GM12878 (cell line): ENCODE data around the gene PIK3C2B. TPM values are rescaled to one million over a fixed set of nuclear protein-coding genes. Genes with fewer than 3 reads are reported as not detected.

Source experiments
- ASH2L ChIP-seq: fragments of 300-600, 200-600 bp; sonication (generic); IDR thresholded peaks from 2 replicates; pipeline ENCODE4 v1.6.1; 2017; ENCODE audit warnings: low read depth, mild to moderate bottlenecking, borderline replicate concordance
- ATF7 ChIP-seq: fragments of 450-650 bp; IDR thresholded peaks from 2 replicates; pipeline ENCODE4 v1.6.1; 2016; ENCODE audit warnings: low read depth, mild to moderate bottlenecking
- CTCF ChIP-seq, 3 experiments: IDR thresholded peaks in 2 of 3; conservative IDR thresholded peaks in 1 of 3; 2 replicates each; pipeline ENCODE4 v1.5.1; 2011; ENCODE audit warnings: low read depth in 3 of 3, low read length in 3 of 3, mild to moderate bottlenecking in 3 of 3, control low read depth in 2 of 3, moderate library complexity in 2 of 3, inconsistent platforms in 1 of 3, mixed read lengths in 1 of 3; ENCODE audit not compliant: control insufficient read depth in 2 of 3, insufficient read depth in 1 of 3; ENCODE audit errors: extremely low read depth in 1 of 3
- E2F4 ChIP-seq: IDR thresholded peaks from 2 replicates; pipeline ENCODE4 v1.6.1; 2012; ENCODE audit warnings: low read depth, low read length, improper control_type of control experiment
- E2F8 ChIP-seq: fragments of 450-650 bp; IDR thresholded peaks from 2 replicates; pipeline ENCODE4 v1.6.1; 2018; ENCODE audit warnings: mild to moderate bottlenecking, low read depth, moderate library complexity; ENCODE audit not compliant: partially characterized antibody
- ELK1 ChIP-seq: IDR thresholded peaks from 2 replicates; pipeline ENCODE4 v1.6.1; 2012; ENCODE audit warnings: low read depth, low read length, improper control_type of control experiment
- NRF1 ChIP-seq: conservative IDR thresholded peaks from 2 replicates; pipeline ENCODE4 v1.6.1; 2011; ENCODE audit warnings: mild to moderate bottlenecking, low read depth, low read length, improper control_type of control experiment
- PAX5 ChIP-seq: IDR thresholded peaks from 2 replicates; pipeline ENCODE4 v1.6.1; 2011; ENCODE audit warnings: low read depth, low read length, borderline replicate concordance
- POLR2AphosphoS2 ChIP-seq: IDR thresholded peaks from 2 replicates; pipeline ENCODE4 v1.6.1; 2011; ENCODE audit warnings: low read depth, mild to moderate bottlenecking, low read length, improper control_type of control experiment, moderate library complexity
- RAD51 ChIP-seq: fragments of 450-650 bp; IDR thresholded peaks from 2 replicates; pipeline ENCODE4 v1.6.1; 2016; ENCODE audit warnings: moderate library complexity, mild to moderate bottlenecking, inconsistent platforms
- RB1 ChIP-seq: fragments of 450-650 bp; formaldehyde crosslinking; IDR thresholded peaks from 2 replicates; pipeline ENCODE4 v1.6.1; 2017; ENCODE audit warnings: mild to moderate bottlenecking, borderline replicate concordance
- RELB ChIP-seq: fragments of 450-650 bp; IDR thresholded peaks from 2 replicates; pipeline ENCODE4 v1.6.1; 2017; ENCODE audit warnings: low read depth, mild to moderate bottlenecking, moderate library complexity
- SRF ChIP-seq, 2 experiments: IDR thresholded peaks; 2 replicates each; pipeline ENCODE4 v1.6.1; 2011; ENCODE audit warnings: low read depth in 2 of 2, low read length in 2 of 2, mild to moderate bottlenecking in 1 of 2, moderate library complexity in 1 of 2
- SUPT20H ChIP-seq: IDR thresholded peaks from 2 replicates; pipeline ENCODE4 v1.6.1; 2011; ENCODE audit warnings: low read depth, mild to moderate bottlenecking, low read length, moderate library complexity, borderline replicate concordance; ENCODE audit not compliant: control insufficient read depth
- TCF12 ChIP-seq: IDR thresholded peaks from 2 replicates; pipeline ENCODE4 v1.6.1; 2011; ENCODE audit warnings: low read depth, mild to moderate bottlenecking, low read length
- TCF3 ChIP-seq: IDR thresholded peaks from 2 replicates; pipeline ENCODE4 v1.6.1; 2012; ENCODE audit warnings: low read depth, mild to moderate bottlenecking, low read length, borderline replicate concordance; ENCODE audit not compliant: insufficient read depth
- TCF7 ChIP-seq: IDR thresholded peaks from 2 replicates; pipeline ENCODE4 v1.6.1; 2014; ENCODE audit warnings: antibody characterized with exemption, borderline replicate concordance
- ZNF207 ChIP-seq: fragments of 450-650 bp; IDR thresholded peaks from 2 replicates; pipeline ENCODE4 v1.6.1; 2014; ENCODE audit warnings: antibody characterized with exemption, mild to moderate bottlenecking, borderline replicate concordance
- polyA plus RNA-seq, 11 experiments: library from polyadenylated mRNA; depleted of rRNA in 4 of 11; unstranded in 6 of 11; stranded (reverse) in 5 of 11; fragments of >200 nt; fragmentation: Nextera tagmentation in 4 of 11; fragmentation: Illumina TruSeq in 1 of 11; extraction: Ambion mirVana in 4 of 11; extraction: Trizol in 1 of 11; gene quantifications; 1 replicate in 1 of 11; 2 replicates in 10 of 11; pipeline versions ENCODE4 v1.2.1 to v1.2.3, GENCODE V29; 2011 to 2016; ENCODE audit warnings: inconsistent platforms in 2 of 11, missing spikeins in 2 of 11, low read depth in 1 of 11
- total RNA-seq, 4 experiments: library from RNA; depleted of rRNA in 3 of 4; stranded (reverse); fragments of >200 nt in 3 of 4; fragmentation: Illumina TruSeq in 1 of 4; extraction: Trizol in 1 of 4; gene quantifications; 2 replicates each; pipeline versions ENCODE4 v1.2.1 to v1.2.3, GENCODE V29; 2013 to 2021

PIK3C2B gene
- total and polyA plus RNA-seq, 10 of the 15 experiments (the other 5 are each of a cell fraction or from before 2014, with no cell fraction given), result 2.2 to 38.1 (median 11.4) TPM

GRCh38 chr1:204516180-204516879 lies 21.7 kb upstream of the PIK3C2B start, which contains the start of gene MDM4 (continued):
- TF ChIP-seq E2F8 (peak; percentile 34), ZNF207 (peak; percentile 94), ASH2L (peak; percentile 97), ELK1 (peak; percentile 97), PAX5 (peak; percentile 13; the same call in 1 of the 2 replicates), TCF3 (peak; percentile 83), SUPT20H (no peak), TCF12 (peak; percentile 59), RB1 (peak; percentile 87; the same call in 1 of the 2 replicates), POLR2AphosphoS2 (peak; percentile 77), SRF (IDR thresholded peaks at IDR 0.05; ENCODE audit: low read depth in 2 of 2, low read length in 2 of 2) (peak in 1 of 2 experiments; percentile 68; a peak in 1 of 4 replicates), ATF7 (peak; percentile 74), TCF7 (no peak), RELB (peak; percentile 81), E2F4 (no peak), CTCF (IDR thresholded peaks at IDR 0.05 in 2 of 3, conservative IDR thresholded peaks at IDR 0.05 in 1 of 3; ENCODE audit: control insufficient read depth in 2 of 3, extremely low read depth in 1 of 3, insufficient read depth in 1 of 3, low read depth in 3 of 3, low read length in 3 of 3) (no peak), NRF1 (no peak), RAD51 (no peak)
